ENCODE results near the gene GPHN.

DNA sequence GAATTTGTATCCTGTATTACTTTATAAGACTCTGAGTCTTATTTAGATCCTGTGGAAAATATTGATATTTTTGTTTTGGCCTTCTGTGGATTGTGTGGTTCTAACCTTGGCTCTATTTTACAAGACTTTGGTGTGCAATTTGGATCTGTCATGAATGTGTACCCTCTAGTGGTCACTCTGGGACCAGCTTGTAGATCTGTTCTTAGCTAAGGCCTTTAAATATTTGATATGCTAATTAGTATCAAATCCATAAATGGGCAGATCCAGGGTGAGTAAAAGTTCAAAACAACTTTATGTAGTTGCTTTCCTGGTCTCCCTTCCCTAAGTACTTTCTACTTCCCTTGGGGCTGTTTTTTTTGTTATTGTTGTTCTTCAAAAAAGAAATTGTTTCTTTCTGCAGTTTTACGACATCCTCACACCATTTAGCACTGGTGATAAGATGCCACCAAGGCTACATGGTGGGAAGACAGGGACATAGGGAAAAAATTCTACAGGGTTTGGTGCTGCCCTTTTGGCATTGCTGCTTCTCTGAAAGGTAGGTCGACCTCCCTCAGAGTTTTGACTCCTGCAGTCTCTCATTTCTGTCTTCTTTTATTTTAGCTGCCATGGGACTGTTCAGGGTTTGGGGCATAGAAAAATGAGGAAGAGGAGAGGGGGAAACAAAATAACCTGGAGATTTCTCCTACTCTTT lies 238.5 kb downstream of the GPHN start:
- no peak for TF ChIP-seq POLR2A (IDR thresholded peaks at IDR 0.05; ENCODE audit: low read depth, low read length)
- no peak for TF ChIP-seq POLR2AphosphoS5 (IDR thresholded peaks at IDR 0.05; ENCODE audit: low read depth, low read length)
- no peak for TF ChIP-seq TAF1 (IDR thresholded peaks at IDR 0.05; ENCODE audit: low read depth, low read length)
- TF ChIP-seq POU2F2 (IDR thresholded peaks at IDR 0.05; ENCODE audit: low read depth, low read length): no peak
- TF ChIP-seq PAX5 (IDR thresholded peaks at IDR 0.05; ENCODE audit: insufficient read depth, low read length, severe bottlenecking): no peak
- TF ChIP-seq SPI1 (IDR thresholded peaks at IDR 0.05; ENCODE audit: low read depth, low read length): no peak
